Measurements from ENCODE around the gene C5orf34.
"Not testable (repeated sequence)": the region's sequence is repeated elsewhere in the genome, so short reads cannot be mapped to it uniquely, and the experiment has no call there.

C5orf34 gene, protein sequence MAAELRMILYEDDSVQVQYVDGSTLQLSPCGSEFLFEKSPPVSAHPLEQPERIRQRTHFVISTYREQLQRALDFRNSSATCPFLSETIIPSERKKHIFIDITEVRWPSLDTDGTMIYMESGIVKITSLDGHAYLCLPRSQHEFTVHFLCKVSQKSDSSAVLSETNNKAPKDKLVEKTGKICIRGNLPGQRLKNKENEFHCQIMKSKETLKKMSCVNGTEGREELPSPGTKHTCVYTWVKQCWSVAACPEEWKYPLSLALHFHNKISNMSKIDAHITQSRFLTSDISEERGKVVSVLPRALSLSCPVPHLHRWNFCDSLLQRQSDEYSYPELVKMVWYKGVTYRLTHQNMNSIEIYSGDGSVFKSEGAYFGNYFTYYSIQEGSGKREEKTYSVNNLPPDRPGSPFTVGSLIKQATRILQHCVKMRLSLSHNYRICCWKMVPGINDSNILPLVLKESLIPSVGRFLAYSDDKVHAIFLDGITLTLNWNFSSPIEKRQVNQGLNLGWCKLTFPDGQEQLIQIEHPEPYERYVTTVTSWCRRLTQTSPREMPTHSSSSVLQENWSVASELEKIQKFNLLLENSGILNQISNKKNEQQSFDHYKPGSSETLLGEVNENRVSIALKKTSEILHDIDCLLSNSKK

GRCh38 chr5:43514816-43515677 is at the start of gene C5orf34:
C5orf34 (minus strand) TSS chr5:43515148; CDS start chr5:43509339, 5,809 bp downstream.
- DNase-seq (ENCODE audit: low read depth) = peak; percentile 98

DNA sequence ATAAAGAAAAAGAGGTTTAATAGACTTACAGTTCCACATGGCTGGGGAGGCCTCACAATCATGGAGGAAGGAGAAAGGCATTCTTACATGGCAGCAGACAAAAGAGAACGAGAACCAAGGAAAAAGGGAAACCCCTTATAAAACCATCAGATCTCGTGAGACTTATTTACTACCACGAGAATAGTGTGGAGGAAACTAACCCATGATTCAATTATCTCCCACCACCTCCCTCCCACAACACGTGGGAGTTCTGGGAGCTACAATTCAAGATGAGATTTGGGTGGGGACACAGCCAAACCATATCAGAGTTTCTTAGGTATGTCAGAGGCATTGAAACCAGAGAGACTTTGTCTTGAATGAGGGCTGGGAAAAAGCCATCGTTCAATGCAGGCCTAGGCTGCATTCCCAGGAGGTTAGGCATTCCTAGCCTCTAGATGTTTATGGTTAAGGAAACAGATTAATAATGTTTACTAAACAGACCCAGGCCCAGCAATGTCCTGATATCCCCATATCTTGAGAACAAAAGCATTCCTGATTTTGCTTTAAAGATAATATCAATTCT is 49.4 kb upstream of the C5orf34 start:
- DNase-seq (ENCODE audit: low read depth) = no peak

GRCh38 chr5:43563321-43563720 is 48.4 kb upstream of the C5orf34 start:
- no peak for DNase-seq (ENCODE audit: low read depth)

GRCh38 chr5:43561356-43561755 is 46.4 kb upstream of the C5orf34 start:
- no peak for DNase-seq (ENCODE audit: low read depth)

- peak; percentile 30 for DNase-seq (ENCODE audit: low read depth)
Measured at GRCh38 chr5:43560128-43560527, 45.2 kb upstream of the C5orf34 start.

DNA sequence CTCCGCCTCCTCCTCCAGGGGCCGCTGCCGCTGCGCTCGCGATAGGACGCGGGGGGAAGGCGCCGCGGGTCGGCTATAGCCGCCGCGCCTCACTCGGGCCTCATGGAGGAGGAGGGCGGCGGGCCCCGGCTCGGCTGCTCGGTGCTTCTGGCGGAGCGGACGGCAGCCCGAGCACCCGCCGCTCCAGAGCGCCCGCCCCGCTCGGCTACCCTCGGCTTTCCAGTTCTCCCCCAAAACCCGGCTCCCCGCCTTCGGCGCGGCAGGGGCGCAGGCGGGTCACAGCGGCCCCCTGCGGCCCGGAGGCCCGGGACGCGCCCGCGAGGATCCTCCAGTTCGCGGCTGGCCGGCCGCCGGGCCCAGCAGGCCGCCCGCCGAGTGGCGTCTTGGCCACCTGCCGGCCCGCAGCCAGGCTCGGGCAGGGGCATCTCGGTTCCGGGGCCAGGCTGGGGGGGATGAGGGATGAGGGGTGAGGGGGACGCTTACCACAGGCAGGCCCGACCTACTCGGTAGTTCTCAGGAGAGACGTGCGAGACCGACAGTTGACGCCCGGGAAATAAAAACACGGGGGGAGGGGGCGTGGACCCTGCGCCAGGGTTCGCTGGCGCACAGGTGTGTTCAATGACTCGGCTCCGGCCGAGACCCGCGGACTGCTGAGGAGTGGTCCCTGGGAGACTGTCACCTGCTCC is 42.1 kb upstream of the C5orf34 start, which contains the start of gene PAIP1:
Gene PAIP1 (minus strand): TSS at position 221 of the 686 bp plus-strand sequence. CDS start 231 bp downstream, outside the sequence.
- peak; percentile 91 for DNase-seq (ENCODE audit: low read depth)

DNA sequence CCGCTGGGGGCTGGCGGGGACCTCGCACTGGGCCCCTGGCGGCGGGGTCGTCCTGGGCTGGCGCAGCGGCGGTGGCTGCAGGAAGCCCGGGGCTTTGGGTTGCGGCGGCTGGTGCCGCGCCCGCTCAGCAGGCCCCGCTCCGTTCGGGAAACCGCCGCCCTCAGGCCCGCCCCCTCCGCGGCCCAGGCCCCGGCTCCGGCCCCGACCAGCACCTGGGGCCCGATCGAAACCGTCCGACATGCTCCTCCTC is 41.6 kb upstream of the C5orf34 start:
- not testable (repeated sequence) for DNase-seq (ENCODE audit: low read depth)

- peak; percentile 57 for DNase-seq (ENCODE audit: low read depth)
Measured at GRCh38 chr5:43555895-43556606, 41.1 kb upstream of the C5orf34 start.

DNA sequence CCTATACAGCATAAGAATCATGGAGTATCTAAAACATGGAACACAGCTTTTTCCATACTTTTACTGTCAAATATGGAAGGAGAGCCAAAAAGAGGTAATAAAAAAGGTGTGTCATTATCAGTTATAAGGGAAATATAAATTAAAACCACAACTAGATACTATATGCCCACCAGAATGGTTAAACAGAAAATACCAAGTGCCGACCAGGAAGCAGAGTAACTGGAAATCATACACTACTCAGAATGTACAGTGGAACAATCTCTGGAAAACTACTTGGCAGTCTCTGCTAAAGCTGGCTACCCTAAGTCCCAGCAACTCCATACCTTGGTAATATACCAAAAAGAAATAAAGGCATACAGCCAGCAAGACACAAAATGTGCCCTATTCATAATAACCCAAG is 39.5 kb upstream of the C5orf34 start:
- no peak for DNase-seq (ENCODE audit: low read depth)

DNA sequence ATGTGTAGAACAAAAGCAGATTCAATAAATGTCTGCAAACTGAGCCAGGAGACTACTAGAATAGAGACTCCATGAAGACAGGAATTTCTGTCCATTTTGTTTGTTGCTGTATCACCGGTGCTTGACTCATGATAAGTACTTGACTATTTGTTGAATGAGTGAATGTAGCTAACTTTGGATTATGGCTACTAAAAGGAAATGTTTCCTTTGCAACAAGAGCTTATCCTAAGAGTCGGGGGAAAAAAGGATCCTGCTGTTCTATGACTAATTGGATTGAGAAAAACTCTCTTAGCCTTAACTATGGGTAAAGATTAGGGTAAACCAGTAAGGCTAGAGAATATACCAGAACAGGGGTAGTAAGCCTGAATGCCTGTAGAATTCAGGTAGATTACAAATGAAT is 38.4 kb upstream of the C5orf34 start:
- DNase-seq (ENCODE audit: low read depth) = peak; percentile 15

DNA sequence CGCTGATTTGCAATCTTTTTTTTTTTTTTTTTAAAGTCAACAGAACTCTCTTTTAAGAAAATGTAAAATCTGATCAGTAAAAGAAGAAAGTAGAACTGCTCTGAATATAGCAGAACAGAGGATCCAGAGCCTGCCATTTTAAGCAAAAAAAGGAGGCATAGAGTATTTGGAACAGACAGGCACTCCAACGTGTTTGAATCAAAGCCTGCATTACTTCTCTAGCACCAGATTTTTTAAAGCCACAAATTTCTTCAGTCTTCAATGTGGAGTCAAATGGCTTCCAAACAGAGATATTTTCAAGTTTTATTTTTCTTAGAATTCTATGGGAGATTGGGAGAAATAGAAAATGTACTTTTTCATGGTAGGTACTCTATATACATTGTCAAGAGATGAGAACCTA is 36.8 kb upstream of the C5orf34 start:
- DNase-seq (ENCODE audit: low read depth) = no peak

DNA sequence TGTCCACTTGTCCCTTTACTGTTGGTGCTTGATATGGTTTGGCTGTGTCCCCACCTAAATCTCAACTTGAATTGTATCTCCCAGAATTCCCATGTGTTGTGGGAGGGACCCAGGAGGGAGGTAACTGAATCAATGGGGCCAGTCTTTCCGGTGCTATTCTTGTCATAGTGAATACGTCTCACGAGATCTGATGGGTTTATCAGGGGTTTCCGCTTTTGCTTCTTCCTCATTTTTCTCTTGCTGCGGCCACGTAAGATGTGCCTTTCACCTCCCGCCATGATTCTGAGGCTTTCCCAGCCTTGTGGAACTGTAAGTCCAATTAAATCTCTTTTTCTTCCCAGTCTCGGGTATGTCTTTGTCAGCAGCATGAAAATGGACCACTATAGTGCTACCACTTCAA is 34.3 kb upstream of the C5orf34 start:
- DNase-seq (ENCODE audit: low read depth) = not testable (repeated sequence)

GRCh38 chr5:43548358-43548757 is 33.4 kb upstream of the C5orf34 start:
- no peak for DNase-seq (ENCODE audit: low read depth)

- DNase-seq (ENCODE audit: low read depth) = no peak
Measured at GRCh38 chr5:43547532-43547931, 32.6 kb upstream of the C5orf34 start.

DNA sequence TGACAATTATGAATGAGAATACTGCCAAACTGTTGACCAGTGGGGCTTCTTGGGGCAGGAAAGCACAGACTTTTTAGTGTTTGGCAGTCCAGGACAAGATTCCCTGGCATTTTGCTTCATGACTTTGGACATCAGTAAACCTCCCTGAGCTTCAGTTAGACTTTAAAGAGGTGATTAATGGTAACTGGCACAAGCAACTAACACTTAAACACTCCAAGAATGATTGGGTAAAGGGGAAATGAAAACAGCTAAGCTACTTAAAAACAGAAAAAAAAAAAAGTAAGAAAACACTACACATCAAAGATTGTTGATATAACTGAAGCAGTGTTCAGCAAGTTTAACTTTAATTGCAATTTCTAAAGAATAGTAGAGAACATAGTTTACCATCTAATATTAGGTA is 28.5 kb upstream of the C5orf34 start:
- no peak for DNase-seq (ENCODE audit: low read depth)

- DNase-seq (ENCODE audit: low read depth) = no peak
Measured at GRCh38 chr5:43540746-43541145, 25.8 kb upstream of the C5orf34 start.

GRCh38 chr5:43536972-43537371 is 22.0 kb upstream of the C5orf34 start:
- no peak for DNase-seq (ENCODE audit: low read depth)

GRCh38 chr5:43533646-43534045 is 18.7 kb upstream of the C5orf34 start:
- no peak for DNase-seq (ENCODE audit: low read depth)

- no peak for DNase-seq (ENCODE audit: low read depth)
Measured at GRCh38 chr5:43530648-43531047, 15.7 kb upstream of the C5orf34 start.

DNA sequence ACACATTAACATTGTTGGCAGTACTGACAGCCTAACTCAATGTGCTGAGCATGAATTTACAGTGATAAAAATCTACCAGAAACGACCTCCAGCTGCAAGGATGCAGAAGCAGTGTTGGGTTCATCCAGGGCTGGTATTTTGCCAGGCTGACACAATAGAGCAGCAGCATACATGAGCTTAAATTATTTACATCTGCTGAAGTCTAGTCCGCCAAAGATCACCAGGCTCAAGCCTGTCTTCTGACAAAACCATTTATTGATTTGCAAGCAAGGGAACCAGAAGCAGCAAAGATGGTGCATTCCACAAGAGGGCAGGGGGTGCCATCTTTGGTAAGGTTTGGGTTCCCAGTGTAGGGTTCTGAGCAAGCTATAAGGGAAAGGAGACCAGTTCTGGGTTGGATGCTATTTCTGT is 8.7 kb upstream of the C5orf34 start:
- DNase-seq (ENCODE audit: low read depth) = no peak

DNA sequence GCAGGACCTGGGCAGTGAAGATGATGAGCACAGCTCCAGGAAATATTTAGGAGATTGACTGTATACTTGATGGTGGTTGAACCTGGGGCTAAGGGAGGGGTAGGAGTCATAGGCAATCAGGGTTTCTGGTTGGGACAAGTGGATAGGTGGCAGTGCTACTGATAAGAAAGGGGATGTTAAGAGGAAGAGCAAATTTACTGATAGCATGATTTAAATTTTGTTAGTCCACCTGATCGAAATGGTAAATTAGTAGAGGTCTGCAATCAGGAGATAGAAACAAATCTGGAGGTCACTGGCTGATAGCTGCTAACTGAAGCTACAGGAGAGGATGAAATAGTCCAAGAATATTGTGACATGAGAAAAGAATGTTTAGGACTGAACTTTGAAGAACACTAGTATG is 5.7 kb upstream of the C5orf34 start:
- DNase-seq (ENCODE audit: low read depth) = no peak
